Glutamatergic neuron (in vitro differentiated cells): ENCODE results near the gene ZNF213. TPM values are rescaled to one million over a fixed set of nuclear protein-coding genes. Genes with fewer than 3 reads are reported as not detected.

Experiments used
- DNase-seq: peaks from one replicate; pipeline ENCODE4 v3.0.0; 2022
- H3K27ac Mint-ChIP-seq: one replicate; pipeline ENCODE4 v1.8.0; 2020; ENCODE audit warnings: mild to moderate bottlenecking, mixed read lengths, inconsistent platforms; ENCODE audit not compliant: unreplicated experiment
- H3K27me3 Mint-ChIP-seq: one replicate; pipeline ENCODE4 v1.8.0; 2020; ENCODE audit warnings: mild to moderate bottlenecking, moderate library complexity, mixed read lengths, inconsistent platforms; ENCODE audit not compliant: unreplicated experiment
- H3K36me3 Mint-ChIP-seq: one replicate; pipeline ENCODE4 v1.8.0; 2020; ENCODE audit warnings: mild to moderate bottlenecking, mixed read lengths, inconsistent platforms; ENCODE audit not compliant: unreplicated experiment
- H3K4me1 Mint-ChIP-seq: one replicate; pipeline ENCODE4 v1.8.0; 2020; ENCODE audit warnings: mild to moderate bottlenecking, low read depth, mixed read lengths, inconsistent platforms; ENCODE audit not compliant: unreplicated experiment
- H3K4me3 Mint-ChIP-seq: one replicate; pipeline ENCODE4 v1.8.0; 2020; ENCODE audit warnings: mild to moderate bottlenecking, mixed read lengths, inconsistent platforms; ENCODE audit not compliant: unreplicated experiment
- H3K9me3 Mint-ChIP-seq: one replicate; pipeline ENCODE4 v1.8.0; 2020; ENCODE audit warnings: mild to moderate bottlenecking, moderate library complexity, mixed read lengths, inconsistent platforms; ENCODE audit not compliant: unreplicated experiment
- total RNA-seq: library from RNA; stranded (reverse); fragmentation: NEBNext Ultra II Directional; extraction: Animal tissue kit (Norgen Biotek cat#: 25700); gene quantifications from one replicate; pipeline ENCODE4 v1.2.1, GENCODE V29; 2021; ENCODE audit not compliant: unreplicated experiment
- TF ChIP-seq, protein P1 (sequence below): fragments of 200-600 bp; sonication (generic); IDR thresholded peaks from one replicate; pipeline ENCODE4 v1.5.0; 2021; ENCODE audit not compliant: partially characterized antibody, unreplicated experiment

The ZNF213 gene
- total RNA-seq, 1 donor from 2014 or later, result 18.7 TPM

DNA sequence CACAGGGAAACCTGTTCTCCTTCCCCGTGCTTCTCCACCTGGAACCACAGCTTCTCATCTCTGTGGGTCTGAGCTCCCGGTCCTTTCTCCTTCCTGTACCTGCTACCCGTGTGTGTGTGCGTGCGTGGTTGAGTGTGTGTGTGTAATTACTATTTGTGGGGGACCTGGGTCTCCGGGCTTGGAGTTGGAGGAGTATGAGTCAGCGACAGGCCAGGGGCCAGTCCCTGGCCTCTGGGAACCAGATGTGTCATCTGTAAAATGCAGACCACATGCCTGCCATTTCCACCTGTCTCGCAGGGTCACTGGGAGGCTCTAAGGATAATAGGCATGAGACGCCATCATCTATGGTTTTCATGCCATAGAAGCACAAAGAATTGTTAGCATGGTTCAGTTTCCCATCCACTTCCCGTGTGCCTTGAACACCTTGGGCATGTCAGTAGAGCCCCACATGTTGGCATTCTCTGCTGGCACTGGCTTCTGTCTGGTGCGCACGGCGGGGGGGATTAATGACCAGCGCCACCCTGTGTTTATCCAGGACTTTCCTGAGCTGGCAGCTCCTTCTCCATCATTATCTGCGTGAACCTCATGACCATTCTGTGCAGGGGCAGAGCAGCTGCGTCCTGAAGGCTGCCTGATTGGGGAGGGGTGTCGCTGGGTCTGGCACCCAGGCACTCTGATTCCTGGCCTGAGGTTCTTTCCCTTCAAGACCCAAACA lies 20.9 kb upstream of the ZNF213 start:
- Mint-ChIP-seq H3K27ac (peak overlapping the region; percentile 79), H3K4me3 (peak overlapping the region; percentile 91), H3K4me1 (peaks cover 26% of the 10 kb centered on the region), H3K27me3 (peaks cover 2% of the 10 kb centered on the region), H3K9me3 (no peaks in the 10 kb centered on the region), H3K36me3 (no peaks in the 10 kb centered on the region)
- no peak for DNase-seq
- TF ChIP-seq, protein P1, sequence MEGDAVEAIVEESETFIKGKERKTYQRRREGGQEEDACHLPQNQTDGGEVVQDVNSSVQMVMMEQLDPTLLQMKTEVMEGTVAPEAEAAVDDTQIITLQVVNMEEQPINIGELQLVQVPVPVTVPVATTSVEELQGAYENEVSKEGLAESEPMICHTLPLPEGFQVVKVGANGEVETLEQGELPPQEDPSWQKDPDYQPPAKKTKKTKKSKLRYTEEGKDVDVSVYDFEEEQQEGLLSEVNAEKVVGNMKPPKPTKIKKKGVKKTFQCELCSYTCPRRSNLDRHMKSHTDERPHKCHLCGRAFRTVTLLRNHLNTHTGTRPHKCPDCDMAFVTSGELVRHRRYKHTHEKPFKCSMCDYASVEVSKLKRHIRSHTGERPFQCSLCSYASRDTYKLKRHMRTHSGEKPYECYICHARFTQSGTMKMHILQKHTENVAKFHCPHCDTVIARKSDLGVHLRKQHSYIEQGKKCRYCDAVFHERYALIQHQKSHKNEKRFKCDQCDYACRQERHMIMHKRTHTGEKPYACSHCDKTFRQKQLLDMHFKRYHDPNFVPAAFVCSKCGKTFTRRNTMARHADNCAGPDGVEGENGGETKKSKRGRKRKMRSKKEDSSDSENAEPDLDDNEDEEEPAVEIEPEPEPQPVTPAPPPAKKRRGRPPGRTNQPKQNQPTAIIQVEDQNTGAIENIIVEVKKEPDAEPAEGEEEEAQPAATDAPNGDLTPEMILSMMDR, result no peak

DNA sequence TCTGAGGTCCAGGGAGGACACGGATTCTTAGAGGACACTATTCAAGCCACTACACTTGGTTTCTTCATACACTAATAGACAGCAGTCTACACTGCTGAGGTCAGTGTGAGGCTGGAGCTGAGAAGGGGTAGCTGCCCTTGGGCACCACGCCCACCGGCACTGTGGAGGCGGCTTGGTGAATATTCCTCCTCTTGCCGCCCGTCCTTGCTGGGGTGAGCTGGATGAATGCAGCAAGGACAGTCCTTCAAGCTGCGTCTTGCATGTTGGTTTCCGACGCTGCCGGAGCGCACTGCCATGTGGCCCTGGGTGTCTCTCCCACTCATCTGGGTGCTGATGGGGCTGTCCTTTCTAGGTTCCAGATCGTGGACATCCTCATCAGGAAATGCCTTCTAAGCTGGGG lies 19.8 kb upstream of the ZNF213 start:
- no peaks in the 10 kb centered on the region for H3K9me3 Mint-ChIP-seq
- peaks cover 26% of the 10 kb centered on the region for H3K4me1 Mint-ChIP-seq
- H3K27ac Mint-ChIP-seq, result peak overlapping the region; percentile 19
- TF ChIP-seq, protein P1, result no peak
- no peak for DNase-seq
- H3K27me3 Mint-ChIP-seq, result peaks cover 4% of the 10 kb centered on the region
- peak overlapping the region; percentile 91 for H3K4me3 Mint-ChIP-seq
- H3K36me3 Mint-ChIP-seq, result no peaks in the 10 kb centered on the region

DNA sequence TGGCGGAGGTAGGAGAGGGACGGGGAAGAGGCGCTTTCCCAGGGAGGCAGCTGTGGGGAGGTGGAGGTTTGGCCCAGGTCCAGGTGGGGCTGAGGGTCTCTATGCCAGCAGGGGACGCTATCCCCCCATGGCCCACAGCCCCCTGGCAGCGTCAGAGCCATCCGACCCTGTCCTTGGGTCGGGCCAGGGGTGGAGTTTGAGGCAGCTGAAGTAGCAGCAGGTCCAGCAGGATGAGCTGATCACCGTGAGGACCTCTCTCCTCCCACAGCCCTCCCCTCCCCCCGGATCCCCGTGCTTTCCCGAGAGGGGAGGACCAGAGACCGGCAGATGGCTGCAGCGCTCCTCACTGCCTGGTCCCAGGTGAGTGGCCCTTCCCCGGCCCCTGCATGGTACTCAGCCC lies 19.3 kb upstream of the ZNF213 start:
- Mint-ChIP-seq H3K4me1 (peaks cover 26% of the 10 kb centered on the region), H3K27ac (peak overlapping the region; percentile 84), H3K4me3 (peak overlapping the region; percentile 91), H3K9me3 (no peaks in the 10 kb centered on the region), H3K27me3 (peaks cover 4% of the 10 kb centered on the region), H3K36me3 (no peaks in the 10 kb centered on the region)
- TF ChIP-seq, protein P1, result no peak
- peak; percentile 73 for DNase-seq

DNA sequence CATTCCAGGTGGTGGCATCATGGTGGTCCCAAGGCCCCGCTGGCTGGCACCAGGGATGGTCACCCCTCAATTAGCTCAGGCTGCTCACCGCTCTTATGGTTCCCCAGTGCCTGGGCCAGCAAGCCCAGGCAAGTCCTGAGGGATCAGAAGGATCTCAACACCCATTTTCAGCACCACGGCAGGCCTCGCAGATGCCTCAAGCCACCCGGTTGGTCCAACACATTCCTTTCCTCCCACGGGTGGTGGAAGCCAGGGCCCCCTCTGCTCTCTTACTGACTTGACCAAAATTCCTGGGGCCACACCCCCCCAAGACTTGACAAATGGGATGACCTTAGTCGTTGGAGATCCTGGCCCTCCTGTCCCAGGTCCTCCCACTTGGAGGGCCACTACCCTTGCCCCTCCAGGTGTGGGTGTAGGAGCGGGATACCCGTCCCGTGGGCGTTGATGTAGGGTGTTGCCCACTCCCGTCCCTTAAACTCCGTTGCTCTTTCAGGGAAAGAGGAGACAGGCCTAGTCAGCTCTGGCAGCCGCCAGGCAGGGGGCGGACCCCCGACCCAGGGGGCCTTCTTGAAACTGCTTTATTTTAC lies 16.5 kb upstream of the ZNF213 start:
- Mint-ChIP-seq H3K4me3 (no peak overlapping the region), H3K4me1 (peaks cover 19% of the 10 kb centered on the region), H3K27me3 (peaks cover 6% of the 10 kb centered on the region), H3K27ac (no peak overlapping the region), H3K36me3 (no peaks in the 10 kb centered on the region), H3K9me3 (peaks cover 6% of the 10 kb centered on the region)
- TF ChIP-seq, protein P1, result no peak
- no peak for DNase-seq

DNA sequence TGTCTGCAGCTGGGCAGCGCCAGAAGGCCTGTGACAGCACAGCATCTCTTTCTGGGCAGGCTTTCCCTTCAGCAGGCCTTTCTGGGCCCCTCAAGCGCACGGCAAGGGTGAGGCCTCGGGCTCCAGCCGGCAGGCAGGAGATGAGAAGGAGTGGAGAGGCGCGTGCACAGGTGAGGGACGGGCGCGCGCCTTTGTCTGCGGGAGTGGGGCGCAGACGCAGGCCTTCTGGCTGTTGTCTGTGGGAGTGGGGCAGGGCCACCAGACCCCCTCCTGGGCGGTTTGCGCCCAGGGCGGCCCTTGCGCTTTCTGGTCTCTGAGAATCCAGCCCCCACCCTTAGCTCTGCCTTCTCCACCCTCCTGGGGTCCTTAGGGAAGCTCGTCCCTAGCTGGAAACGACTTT lies 16.0 kb upstream of the ZNF213 start:
- TF ChIP-seq, protein P1, result no peak
- no peaks in the 10 kb centered on the region for H3K36me3 Mint-ChIP-seq
- H3K4me3 Mint-ChIP-seq, result no peak overlapping the region
- H3K27me3 Mint-ChIP-seq, result peaks cover 8% of the 10 kb centered on the region
- peaks cover 17% of the 10 kb centered on the region for H3K4me1 Mint-ChIP-seq
- H3K27ac Mint-ChIP-seq, result no peak overlapping the region
- no peak for DNase-seq
- H3K9me3 Mint-ChIP-seq, result peaks cover 9% of the 10 kb centered on the region
